CD4-positive, alpha-beta T cell treated with Interleukin-15 for 4 hours (primary cell): ENCODE data around the gene ESYT2.
A peak's percentile ranks its signal among the peaks of the same experiment; 100 is the strongest.

Experiments used
- DNase-seq: peaks from one replicate; pipeline ENCODE4 v3.0.0-alpha.2; 2020; ENCODE audit warnings: low spot score

The ESYT2 gene

DNA sequence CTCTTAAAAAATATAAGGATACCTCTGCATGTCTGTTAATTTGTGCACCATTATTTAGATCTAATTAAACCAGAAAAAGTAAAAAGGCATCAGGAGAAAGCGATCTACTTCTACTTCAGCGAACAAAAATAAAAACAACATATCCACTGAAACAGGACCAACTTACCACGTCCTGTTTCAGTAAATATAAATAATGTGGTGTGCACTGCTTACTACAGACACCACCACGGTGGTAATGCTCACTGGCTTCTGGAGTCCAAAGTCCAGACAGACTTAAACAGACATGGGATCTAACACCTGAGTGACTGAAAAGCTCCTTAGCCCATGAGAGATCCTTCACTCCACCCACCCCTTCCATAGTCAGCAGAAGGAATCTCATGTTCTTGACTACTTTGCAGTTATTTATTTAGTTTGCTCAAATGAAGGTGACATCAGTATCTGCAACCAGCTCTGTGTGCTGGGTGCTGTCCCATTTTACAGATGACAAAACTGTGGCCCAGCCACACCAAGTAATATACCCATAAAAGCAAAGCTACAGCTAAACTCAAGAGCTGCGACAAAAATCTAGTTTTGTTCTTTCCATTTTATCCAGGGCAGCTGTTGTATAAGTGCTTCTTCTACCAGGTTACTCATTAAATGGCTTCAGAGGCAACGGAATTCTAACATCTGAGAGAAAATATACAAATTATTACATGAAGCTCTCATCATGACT is 62.6 kb downstream of the ESYT2 start:
- DNase-seq, result no peak

DNA sequence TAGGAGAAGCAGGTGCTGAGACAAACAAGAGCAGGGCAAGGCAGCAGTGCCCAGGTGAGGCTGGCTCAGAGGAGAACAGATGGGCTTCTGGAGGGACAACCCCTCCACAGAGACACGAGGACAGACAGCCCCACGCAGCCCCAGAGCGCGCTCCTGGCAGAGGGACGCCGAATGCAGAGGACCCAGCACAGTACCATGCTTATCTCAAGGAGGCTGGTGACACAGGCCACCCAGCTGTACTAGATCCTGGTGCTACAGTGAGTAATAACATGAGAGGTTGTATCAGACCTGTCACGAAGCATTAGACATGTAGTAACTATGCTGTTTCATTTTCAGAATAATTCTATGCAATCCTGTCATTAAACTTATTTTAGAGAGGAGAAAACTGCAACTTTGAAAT is 64.3 kb downstream of the ESYT2 start:
- no peak for DNase-seq

DNA sequence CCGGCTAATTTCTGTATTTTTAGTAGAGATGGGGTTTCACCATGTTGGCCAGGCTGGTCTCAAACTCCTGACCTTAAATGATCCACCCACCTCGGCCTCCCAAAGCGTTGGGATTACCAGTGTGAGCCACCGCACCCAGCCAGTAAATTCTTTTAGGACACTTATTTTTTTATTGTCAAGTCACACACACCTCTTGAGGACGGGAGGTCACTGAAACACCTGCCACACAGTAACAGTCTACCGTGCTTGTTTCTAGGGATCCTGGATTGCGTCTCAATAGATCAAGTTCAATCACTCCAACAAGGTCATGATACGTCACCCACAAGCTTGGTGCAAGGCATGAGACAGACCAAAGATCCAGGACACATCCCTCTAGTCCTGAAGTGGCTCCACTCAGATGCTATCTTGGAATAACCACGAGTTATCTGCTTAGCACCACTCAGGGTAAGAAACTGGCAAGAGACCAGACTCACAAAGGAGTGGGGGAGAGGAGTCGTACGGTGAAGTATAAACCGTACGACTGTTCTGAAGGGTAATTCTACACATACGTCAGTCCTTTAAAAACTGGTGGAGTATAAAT is 65.8 kb downstream of the ESYT2 start:
- no peak for DNase-seq

DNA sequence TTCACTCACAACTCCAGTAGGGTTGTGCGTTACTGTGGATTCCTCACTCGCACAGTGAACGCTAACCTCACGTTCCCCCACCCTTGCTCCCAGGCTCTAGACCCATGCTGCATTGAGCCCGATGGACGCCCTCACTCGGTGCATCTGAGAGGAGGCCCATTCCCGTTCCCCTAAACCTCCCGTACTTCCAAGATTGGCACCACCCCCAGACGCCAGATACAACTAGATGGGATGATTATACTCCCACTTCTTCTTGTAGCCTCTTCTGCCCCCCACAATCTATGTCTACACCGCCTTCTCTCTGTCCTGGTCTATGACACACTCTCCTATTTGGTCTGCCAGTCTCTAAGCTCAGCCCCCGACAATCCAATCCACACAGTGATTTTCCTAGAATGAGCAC is 67.4 kb downstream of the ESYT2 start:
- DNase-seq, result no peak

DNA sequence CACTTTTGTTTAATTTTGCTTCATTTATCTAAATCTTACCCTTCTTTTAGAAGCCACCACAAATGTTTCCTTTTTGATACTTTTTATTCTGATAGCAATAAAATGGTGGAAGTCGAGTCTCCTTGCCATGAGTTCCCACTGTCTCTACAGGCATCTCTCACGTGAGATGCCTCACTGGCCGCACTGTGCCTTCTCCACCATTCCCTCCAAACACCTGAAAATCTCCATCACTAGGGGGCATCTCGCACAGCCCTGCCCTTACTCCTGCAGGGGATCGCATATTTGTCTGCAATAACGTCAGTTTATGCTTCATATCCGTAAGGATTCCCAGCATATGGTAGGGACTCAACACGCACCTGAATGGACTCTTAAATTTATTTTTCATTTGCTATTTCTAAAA is 68.4 kb downstream of the ESYT2 start:
- peak; percentile 19 for DNase-seq

DNA sequence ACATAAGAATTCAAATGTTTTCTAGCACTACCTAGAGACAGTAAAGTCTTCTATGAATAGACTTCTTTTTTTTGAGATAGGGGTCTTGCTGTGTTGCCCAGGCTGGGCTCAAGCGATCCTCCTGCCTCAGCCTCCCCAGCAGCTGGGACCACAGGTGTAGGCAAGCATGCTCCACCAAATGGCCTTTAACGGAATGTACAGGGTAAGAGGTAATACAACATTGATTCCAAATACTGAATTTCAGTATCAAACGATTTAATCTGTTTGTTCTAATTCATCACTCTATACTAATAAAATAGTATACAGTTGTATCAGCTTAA is 68.9 kb downstream of the ESYT2 start:
- DNase-seq, result no peak

DNA sequence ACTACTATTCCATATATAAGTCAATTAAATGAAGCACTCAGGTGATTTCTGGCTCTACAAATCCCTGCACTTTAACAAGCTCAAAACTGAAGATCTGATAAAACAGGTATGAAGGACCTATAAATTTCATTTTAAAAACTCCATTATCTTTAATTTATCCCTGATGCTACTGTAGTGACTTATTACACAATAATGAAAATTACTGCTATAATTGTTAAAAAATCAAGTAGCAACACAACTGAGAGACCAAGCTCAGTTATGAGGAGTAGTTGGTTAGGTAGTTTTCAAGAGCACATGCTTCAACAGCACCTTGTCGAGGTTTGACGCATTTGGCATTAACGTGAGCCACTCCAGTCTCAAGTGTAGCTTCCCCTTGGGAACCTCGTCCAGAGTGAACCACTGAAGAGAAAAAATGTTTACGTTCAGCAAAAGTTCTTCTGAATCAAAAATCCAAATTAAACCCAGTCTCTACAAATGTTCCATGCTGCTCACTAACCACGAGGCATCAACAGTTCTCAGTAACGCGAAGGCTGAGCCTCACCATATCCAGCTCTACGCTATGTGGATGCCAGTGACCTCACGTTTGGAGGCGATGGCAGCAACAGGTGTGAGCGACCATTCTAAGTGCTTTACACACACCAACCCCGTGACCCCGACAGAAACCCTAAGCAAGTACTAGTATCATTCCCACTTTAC is 69.4 kb downstream of the ESYT2 start:
- DNase-seq, result no peak

DNA sequence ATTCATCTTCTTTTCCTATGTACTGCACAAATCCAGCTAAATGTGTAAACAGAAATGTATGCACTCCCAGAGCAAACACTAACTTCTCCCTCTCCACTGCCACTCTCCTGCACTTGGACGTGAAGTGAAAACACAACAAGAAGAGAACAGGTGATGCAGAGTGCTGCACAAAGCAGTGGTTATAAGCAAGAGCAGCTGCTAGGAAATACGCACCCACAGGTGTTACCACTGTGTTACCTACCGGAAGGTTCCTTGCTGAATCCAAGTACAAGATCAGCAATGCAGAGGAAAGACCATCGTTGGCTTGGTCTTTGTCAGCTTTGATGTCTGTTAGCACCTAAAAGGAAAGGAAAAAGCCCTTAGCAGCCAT is 70.1 kb downstream of the ESYT2 start:
- DNase-seq, result no peak

DNA sequence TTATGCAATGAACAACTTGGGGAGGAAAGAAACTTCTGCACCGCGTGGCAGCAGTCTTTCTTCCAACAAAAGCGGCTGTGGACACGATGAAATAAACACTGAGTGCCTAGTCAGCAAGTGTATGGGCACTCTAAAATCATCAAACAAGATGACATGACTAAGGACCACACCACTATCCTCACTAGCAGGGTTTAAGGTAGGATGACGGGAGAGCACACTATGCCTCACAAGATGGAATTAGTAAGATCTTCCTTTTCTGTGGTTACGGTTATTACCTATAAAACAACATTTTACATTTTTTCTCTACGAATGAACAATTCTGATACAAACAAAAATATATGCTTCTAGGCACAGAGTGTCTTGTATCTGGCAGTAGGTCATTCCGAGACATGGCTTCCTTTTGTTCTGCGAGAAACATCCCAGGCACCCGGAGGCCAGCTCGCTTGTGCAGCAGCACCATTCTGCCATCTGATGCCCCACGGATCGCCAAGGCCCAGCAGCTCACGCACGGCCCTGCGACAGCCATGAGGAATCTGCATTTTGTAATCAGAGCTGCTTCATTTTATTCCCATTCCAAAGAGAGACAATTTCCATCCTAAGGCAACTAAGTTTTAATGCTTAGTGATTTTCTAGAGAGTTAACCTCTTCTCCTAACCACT is 70.6 kb downstream of the ESYT2 start:
- DNase-seq, result no peak

DNA sequence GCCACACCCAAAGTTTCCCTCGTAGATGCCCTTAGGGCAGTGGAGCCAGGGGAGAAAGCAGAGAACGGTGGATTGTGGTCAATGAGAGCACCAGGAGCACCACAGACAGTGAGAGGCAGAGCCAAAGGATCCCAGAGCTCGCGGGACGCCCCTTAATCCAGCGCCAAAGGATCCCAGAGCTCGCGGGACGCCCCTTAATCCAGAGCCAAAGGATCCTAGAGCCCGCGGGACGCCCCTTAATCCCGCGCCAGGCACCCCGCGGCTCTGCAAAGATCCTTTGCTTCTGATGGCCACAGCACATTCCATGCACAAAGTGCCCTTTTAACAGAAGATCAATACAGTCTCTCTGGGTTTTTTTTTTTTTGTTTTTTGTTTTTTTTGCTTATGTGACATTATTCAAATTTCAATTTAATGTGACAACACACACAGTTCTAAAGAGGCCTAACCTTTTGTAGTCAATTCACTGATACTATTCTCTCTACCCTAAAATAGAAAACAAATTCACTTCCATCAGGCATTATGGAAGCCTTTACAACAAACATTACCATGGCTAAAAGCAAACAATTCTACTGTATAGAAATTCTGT is 71.8 kb downstream of the ESYT2 start:
- no peak for DNase-seq

DNA sequence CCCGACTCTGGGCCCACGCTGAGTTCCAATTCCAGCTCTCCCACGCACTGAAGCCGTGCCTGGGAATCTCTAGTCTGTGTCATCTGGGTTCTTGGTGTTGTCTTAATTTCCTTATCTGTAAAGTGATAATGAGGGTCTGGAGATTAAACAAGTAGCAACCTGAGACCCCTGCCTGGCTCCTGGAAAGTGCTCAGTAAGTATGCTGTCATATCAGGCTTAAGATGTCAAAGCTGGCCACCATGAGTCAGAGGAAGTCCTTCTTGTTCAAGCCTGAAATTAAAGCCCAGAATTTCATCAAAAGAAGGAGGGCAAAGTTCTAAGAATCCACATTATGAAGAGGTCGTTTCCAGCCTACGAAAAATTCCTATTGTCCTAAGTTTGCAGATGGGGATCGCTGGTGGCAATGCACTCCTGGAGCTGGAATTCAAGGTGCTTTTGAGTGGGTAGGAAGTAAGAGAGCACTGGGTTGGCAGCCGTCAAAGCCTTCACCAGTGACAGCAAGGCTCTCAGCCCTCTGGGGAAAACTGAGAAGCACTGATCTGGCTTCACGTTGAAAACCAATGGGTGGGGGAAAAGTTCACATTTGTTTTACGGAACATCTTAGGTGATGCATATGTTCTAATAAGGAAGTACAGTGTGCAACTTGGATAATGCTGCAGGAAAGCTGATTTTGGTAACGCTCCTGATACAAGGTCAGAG is 74.4 kb downstream of the ESYT2 start:
- DNase-seq, result no peak

DNA sequence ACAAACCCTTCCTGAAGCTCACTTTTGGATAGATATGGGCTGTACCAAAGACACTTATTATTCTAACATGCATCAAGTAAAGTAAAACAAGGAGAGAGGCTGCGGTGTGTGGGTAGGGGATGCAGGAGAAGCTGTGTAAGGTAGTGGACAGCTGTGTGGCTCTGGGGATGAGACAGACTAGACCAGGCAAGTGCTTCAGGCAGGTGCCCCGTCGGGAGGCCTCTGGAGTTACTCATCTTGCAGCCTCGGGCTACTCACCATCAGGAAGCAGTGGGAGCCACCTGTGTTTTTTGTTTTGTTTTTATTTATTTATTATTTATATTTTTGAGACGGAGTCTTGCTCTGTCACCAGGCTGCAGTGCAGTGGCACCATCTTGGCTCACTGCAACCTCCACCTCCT is 75.4 kb downstream of the ESYT2 start:
- DNase-seq, result no peak

DNA sequence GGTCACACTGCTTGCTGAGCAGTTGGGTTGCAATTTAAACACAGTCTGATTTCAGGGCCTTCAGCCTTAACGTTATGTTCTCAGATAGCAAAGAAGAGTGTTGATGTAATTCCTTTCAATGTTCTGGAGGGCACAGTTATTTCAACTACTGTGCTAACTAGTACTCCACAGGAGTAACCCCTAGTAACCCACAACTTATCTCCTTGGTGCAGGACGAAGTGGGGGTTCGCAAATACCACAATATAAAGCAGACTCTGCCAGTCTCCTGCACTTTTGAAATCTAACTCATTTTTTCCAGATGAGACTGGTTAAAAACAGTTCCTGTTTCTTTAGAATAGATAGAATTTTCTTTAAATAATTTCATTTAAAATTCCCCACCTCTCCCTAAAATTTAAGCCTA is 77.6 kb downstream of the ESYT2 start:
- no peak for DNase-seq

DNA sequence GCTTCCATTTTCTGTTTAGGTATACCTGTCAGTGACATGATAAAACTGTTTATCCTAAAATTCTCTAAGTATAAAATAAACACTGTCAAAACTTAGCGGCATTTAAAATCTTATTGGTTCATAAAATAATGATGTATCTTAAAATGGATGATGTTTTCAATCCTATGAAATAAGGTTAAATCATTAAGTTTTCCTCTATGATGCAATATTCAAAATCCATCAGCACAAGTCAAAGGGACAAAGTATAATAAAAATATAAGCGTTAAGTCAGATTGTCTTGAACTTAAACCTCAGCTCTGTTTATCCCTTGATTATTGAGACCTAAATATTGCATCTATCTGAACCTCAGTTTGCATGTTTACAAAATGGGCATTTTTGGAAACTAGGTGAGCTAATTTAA is 78.1 kb downstream of the ESYT2 start:
- DNase-seq, result no peak

DNA sequence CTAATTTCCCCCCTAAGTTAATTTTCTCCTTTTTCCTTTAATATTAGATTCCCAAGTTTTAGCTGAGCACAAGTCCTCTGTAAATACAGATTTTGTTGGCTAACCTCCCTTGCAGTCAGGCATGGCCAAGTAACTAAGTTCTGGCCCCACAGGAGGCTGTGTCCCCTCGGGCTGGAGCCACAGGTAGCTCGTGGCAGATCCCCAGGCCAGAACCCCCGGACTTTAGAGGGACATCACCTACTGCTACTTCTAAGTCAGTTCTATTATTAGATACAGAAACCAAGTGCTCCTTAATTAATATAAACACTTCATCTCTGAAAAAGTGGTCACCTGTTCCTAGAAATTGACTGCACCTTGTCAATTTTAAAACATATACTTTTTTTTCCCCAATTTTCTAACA is 78.6 kb downstream of the ESYT2 start:
- no peak for DNase-seq

DNA sequence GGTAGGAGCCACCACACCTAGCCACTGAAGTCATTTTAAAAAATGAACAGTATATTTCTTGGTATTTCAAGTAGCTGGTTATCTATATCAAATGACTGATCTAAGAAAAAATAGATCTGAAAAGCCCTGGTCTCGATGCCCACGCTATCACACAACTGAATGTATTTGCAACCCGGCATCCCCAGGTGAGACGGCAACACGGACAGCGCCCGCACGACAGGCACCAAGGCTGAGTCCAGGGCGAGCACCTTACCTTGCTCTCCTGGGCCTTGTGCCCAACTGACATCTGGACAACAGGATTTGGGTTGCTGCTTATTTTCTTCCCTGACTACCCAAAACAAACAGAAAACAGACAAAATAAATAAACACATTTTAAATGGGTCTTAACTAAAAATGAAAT is 79.9 kb downstream of the ESYT2 start:
- no peak for DNase-seq

DNA sequence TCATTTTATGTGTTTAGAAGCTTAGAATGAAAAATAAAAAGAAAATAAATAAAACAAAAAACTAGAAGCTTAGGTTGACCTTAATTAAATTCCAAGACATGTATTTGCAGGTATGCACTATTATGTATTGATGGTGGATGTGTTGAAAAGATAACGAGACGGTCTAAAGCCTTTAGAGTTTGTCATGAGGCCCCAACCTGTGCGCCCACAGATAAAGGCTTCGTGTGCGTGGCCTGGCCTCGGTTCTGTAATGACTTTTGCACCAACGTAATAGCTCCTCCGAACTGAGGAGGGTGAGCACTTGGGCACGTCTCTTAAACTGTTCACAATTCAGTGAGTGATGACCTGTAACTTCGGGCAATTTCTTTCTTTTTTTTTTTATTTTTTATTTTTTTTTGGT is 81.0 kb downstream of the ESYT2 start:
- DNase-seq, result no peak

DNA sequence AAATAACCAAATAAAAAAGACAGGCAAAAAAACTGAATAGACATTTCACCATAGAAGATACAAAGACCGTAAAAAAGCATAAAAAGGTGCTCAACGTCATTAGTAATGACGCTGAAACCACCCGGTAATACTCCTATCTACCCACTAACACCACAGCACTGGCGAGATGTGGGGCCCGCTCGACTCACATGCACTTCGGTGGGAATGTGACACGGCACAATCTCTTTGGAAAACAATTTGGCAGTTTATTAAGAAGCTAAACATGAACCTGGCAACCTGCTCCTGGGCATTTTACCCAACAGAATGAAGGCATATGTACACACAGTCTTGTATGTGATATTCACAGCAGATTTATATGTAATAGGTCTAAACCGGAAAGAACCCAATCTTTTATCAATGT is 81.9 kb downstream of the ESYT2 start:
- DNase-seq, result no peak

DNA sequence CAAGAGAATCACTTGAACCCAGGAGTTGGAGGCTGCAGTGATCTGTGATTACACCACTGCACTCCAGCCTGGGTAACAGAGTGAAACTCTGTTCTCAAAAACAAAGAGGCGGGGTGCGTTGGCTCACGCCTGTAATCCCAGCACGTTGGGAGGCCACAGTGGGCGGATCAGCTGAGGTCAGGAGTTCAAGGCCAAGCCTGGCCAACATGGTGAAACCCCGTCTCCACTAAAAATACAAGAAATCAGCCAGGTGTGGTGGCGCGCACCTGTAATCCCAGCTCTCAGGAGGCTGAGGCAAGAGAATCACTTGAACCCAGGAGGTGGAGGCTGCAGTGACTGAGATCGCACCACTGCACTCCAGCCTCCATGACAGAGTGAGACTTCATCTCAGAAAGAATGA is 82.4 kb downstream of the ESYT2 start:
- DNase-seq, result no peak

DNA sequence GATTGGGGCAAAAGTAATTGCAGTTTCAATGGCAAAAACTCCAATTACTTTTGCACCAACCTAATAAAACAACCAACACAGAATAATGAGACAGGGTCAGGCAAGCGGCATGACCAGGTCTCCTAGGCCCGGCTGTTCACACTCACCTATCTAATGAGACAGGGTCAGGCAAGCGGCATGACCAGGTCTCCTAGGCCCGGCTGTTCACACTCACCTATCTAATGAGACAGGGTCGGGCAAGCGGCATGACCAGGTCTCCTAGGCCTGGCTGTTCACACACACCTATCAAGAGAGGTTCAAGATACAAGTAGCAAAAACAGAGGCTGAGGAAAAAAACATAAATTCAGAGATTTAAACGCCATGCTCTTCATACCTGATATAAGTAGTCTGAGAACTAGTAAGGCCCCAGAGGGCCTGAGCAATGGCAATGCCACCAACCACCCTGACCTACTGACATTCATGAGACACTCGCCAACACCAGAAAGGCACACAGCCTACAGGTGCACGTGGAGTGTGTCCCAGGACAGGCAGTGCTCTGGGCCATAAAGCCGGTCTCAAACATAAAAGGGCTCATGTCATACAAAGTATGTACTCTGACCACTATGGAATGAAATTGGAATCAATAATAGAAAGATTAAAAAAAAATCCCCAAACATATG is 84.1 kb downstream of the ESYT2 start:
- DNase-seq, result no peak

DNA sequence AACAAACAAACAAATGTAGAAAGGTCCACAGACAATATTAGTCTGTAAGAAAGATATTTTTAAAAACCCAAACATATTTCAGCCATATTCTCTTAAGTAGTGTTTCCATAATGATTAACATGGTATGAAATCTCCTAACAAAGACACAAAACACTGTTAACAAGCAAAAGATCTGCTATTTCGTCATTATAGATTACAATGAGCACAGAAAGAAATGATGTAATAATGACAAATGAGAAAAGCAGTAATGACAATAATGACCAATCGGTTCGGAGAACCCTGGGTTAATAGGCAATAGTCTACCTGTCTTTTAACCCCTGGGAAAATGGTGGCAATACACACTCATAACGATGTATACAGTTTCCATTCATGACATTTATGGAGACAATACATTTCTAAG is 85.2 kb downstream of the ESYT2 start:
- no peak for DNase-seq

DNA sequence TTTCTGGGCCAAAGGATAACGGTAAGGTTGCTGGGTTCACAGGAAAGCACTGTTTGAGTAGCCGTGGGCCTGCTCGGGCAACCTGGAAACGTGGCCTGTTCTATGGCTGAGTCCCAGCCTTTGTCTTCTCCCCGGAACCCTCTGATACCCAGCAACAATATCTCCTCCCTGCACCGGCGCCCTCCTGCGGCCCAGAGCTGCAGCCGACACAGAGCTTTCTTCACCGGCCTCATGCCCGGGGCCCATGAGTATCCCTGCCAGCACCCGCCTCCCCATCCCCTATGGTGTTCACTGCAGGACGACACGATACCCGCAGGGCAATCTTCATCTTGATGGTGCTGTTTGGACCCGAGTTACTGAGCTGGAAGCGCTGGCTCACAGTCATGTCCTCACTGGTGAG is 86.1 kb downstream of the ESYT2 start:
- DNase-seq, result no peak
